Upper lobe of left lung (tissue), 4 donors: ENCODE measurements around the gene ARAP1.

Source experiments
- POLR2A ChIP-seq, 4 donors: fragments of 450-650 bp; IDR thresholded peaks; one replicate each; pipeline ENCODE4 v1.5.1; 2016 to 2017; ENCODE audit warnings: antibody characterized with exemption in 4 of 4, mild to moderate bottlenecking in 2 of 4
- POLR2AphosphoS5 ChIP-seq, 2 donors: sonication (generic); formaldehyde crosslinking; IDR thresholded peaks; one replicate each; pipeline ENCODE4 v1.5.1; 2017; ENCODE audit warnings: antibody characterized with exemption in 2 of 2

GRCh38 chr11:72670041-72670440 lies 82.2 kb downstream of the ARAP1 start:
- TF ChIP-seq POLR2AphosphoS5 (IDR thresholded peaks at IDR 0.05) (no peak), POLR2A (IDR thresholded peaks at IDR 0.05) (no peak)
